Embryonic facial prominence (tissue), 1 donor: ENCODE results near the gene KLHL5.

ENCODE experiments used
- DNase-seq: peaks from one replicate; pipeline ENCODE4 v3.0.0-alpha.2; 2016; ENCODE audit errors: extremely low spot score

Gene KLHL5

DNA sequence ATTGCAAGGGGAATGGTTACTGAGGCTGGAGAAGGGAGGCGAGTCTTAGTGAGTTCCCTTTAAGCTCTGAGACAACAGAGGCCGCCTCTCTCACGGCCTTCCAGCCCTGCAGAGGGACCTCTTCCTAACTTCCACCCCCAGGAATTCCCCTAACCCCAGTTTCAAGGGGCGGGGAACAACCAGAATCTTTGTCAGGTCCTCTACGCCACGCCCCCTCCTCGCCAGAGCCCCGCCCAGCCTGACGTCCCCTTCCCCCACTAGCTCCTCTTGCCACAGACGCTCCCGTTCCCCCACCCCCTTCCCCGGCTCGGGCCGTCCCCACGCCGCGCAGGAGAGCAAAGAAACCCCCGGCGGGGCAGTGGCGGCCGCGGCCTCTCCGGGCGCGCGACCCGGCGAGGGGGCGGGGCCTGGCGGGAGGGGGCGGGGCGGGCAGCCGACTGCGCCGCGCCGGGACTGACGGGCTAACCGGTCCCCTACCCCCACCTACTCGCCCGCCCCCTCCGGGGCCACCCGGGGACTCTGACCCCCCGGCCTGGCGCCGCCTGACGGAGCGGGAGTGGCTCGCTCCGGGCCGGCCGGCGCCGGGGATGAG, 17.6 kb upstream of the KLHL5 start:
- peak; percentile 79 for DNase-seq

DNA sequence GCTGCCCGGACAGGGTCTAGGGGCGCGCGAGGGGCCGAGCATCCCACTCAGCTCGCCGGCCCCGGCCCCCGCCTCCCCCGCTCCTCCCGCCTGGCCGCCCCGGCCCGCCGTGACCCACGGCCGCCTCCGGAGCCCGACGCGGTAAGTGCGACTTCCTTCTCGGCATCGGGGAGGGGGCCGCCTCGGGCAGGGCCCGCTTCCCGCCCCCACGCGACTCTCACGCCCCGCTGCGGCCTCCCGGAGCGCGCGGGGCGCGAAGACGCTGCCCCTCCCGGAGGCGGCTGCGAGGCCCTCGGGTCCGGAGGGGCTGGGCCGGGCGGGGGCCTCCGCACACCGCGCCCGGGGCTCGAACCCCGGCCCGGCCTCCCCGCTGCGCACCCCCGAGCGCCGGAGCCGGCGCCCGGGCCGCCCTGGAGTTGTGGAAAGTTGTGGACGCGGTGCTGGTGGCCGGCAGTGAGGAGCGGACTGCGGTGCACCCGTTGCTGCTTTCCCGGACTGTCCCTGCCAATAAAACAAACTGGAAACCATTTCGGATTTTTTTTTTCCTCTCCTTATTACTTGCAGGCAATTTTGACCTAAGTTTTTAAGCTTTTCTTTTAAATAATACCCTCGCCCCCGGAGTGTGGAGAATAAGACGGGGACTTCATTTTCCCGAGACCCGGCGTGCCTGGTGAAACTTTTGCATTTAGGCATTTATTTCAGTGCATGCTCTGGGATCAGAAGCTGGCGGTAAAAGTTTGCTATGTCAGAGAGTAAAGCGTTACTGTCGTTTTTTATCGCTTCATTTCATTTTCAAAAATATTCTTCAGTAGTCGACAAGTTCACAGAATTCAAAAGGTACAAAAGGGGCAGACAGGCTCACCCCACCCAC, 16.8 kb upstream of the KLHL5 start:
- DNase-seq = no peak

DNA sequence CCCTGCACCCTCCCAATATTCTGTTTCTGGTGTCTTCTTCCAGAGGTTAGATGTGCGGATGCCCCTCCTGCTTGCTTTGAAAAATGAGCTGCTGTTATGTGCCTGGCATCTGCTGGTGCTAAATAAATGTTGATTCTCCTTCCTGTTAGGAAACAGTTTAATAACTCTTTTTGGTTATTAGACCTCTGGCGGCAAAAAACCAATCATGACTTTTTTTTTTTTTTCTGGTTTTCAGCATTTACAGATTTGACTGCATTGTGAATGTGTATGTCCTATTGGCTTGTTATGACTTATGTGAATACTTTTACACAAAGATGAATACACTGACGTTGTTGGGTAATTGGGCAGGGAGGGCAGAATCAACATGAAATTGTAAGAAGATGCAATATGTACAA, 16.2 kb upstream of the KLHL5 start:
- DNase-seq = no peak

DNA sequence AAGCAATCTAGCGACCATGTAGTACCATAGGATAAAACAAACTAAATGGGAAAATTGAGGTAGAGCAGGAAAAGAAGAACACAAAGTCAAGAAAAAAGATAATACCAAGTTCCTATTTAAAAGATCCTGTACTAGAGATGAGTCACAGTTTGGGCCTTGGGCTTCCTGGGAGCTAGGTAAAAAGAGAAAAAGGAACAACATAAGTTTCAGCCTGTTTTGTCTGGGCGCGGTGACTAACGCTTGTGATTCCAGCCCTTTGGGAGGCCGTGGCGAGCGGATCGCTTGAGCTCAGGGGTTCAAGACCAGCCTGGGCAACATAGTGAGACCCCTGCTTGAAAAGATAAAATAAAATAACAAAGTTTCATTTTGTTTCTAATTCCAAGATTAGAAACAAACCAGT, 15.8 kb upstream of the KLHL5 start:
- DNase-seq = no peak

DNA sequence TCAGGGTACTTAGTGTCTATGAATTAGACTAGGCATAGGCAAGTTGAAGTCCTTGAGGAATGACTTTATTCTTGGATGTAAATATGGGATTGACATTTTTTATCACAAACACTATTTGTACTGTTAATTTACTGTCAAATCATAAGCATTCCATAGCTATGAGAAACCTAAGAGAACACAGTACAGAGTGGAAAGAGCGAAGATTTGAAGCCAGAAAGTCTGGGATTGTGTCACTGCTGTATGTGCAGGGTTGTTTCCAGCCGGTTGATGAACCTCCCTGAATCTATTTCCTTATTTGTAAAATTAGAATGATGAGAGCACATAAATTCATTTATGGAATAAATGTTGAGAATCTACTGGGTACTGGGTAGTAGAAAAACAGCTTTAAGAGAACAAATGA, 14.4 kb upstream of the KLHL5 start:
- no peak for DNase-seq

DNA sequence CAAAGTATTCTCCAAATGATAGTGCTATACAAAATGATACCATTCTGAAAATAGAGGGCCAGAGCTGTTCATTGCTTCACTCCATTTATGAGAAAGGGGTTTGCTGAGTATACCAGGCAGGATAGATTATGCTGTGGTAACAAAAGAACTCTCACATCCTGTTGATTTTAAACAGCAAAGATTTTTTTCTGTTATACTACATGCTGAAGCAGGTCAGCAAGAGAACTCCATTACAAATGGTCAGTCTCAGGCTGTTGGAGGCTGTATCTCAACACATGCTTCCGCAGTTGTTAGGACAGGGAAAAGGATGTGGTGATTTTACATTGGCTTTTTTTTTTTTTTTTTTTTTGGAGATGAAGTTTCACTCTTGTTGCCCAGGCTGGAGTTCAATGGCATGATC, 13.7 kb upstream of the KLHL5 start:
- DNase-seq = no peak

DNA sequence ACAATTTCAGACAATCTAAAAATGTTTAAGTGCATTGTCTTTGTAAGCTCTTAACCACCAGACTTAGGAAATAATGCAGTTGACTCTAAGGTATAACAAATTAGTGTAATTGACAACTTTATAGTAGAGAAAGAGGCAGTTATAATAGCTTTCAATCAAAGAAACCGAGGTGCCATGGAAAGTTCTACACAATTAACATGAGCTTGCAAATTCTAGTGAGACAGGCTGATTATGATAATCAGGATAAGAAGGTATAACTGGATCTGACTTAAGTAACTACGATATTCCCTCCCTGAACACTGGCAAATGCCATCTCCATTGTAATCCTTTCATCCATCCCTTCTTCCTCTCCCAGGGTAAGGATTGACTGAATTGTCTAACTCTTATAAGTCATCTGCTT, 11.4 kb upstream of the KLHL5 start:
- DNase-seq = no peak

DNA sequence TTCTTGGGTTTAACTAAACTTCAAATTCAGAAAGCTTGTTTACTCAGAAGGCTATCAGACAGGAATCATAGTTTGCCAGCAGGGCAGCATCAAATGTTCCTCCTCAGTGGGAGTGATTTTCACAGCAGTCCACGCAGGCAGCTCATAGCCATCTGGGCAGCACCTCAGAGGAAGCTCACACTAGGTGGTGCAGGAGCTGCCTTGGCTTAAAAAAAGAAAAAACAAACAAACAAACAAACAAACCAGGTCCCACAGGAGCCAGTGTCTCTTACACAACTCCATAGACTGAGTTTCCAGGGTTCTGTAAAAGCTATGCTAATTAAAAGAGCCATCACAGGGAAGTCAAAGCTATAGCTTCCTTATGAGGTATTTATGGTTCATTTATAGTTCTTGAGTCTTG, 10.5 kb upstream of the KLHL5 start:
- DNase-seq = no peak

DNA sequence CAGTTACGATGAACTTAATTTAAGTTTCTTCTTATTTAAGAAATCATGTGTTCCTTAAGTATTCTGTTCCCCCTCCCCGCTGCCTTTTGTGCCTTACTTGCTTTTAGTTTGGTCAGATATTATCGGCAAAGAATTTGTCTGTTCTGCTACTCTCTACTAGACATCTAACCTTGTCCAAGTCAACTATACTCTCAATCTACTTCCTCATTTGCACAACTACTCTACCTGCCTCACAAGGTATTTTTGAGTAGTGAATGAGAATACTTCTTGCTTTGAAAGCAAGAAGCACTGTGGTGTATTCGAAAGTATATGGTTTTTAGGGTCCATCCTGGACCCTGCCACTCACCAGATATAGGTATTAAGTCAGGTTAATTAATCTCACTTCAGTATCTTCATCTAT, 8.0 kb upstream of the KLHL5 start:
- no peak for DNase-seq

DNA sequence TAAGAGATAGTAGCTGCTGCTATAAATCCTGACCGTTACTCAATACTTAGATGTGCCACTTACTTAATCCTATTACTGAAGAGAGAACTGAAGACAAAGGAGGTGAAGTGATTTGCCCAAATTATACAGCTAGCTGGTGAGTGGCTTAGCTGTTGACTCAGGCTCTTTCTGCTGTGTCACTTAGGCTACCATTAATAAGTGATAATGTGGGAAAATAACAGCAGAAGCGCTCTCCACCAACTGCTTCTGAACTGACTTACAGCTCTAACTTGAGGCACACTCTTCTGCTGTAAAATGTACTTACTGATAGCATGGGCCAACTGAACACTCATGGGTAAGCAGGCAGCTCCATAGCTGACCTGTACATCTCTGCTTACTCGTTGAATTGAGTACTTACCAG, 7.5 kb upstream of the KLHL5 start:
- no peak for DNase-seq

DNA sequence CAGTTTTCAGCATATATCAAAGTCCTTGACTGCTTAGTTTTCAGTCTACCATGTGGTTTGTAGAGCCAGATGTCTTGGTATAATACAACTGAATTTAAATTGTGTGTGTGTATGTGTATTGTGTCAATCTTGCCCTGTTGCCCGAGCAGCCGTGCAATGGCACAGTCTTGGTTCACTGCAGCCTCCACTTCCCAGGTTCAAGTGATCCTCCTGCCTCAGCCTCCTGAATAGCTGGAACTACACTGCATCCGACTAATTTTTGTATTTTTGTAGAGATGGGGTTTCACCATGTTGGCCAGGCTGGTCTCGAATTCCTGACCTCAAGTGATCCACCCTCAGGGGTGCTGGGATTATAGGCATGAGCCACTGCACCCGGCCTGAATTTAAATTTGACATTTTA, 6.0 kb upstream of the KLHL5 start:
- DNase-seq = no peak

DNA sequence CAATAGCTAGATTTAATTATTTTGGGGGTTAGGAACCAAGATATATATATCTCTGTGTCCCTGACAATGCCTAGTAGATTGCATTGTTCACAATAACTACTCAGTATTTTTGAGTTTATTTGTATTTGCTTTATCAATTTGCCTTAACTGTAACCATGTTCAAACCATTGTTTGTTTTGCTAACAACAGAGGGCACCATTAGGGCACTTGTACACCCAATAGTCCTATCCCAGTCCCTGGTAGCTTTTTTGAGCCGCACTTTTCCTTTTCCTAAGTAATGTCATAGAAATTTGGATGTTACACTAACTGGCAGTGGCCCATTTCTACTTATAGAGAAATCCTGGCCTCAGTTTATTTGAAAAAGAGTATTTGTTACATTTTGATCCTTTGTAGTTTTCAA, 575 bp upstream of the KLHL5 start:
- no peak for DNase-seq

DNA sequence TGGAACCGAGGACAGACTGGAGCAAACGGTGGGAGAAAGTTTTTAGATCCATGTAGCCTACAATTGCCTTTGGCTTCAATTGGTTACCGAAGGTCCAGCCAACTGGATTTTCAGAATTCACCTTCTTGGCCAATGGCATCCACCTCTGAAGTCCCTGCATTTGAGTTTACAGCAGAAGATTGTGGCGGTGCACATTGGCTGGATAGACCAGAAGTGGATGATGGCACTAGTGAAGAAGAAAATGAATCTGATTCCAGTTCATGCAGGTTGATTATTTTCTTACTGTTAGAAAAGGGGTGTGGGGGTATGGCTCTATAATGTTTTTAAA, 702 bp downstream of the KLHL5 start:
- no peak for DNase-seq

GRCh38 chr4:39063430-39063829, 1.4 kb downstream of the KLHL5 start:
- no peak for DNase-seq

DNA sequence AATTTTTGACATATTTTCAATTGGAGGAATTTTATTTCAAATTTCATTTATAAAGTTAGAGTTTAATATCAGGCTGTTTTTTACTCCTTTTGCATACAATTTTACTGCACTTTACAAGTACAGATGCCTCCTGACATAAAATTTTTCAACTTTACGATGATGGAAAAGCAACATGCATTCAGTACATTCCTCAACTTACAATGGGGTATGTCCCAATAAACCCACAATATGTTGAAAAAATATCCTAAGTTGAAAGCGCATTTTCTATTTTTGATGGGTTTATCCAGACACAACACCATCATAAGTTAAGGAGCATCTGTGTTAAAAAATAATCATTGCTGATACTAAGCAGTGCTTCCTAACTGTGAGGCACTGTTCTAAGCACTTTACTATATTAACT, 4.3 kb downstream of the KLHL5 start:
- no peak for DNase-seq

GRCh38 chr4:39067031-39067430, 5.0 kb downstream of the KLHL5 start:
- no peak for DNase-seq

DNA sequence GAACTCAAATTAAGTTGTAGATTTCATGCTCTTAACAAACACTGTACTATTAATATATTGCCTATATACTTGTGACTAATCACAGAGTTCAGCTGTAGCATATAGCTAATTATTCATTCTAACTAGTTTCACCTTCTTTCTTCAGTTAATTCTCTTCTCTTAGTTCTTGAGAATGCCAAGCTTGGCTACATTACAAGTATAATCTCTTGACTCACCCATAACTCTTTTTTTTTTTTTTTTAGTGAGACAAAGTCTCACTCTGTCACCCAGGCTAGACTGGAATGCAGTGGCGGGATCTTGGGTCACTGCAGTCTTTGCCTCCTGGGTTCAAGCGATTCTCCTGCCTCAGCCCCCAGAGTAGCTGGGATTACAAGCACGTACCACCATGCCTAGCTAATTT, 5.4 kb downstream of the KLHL5 start:
- no peak for DNase-seq

DNA sequence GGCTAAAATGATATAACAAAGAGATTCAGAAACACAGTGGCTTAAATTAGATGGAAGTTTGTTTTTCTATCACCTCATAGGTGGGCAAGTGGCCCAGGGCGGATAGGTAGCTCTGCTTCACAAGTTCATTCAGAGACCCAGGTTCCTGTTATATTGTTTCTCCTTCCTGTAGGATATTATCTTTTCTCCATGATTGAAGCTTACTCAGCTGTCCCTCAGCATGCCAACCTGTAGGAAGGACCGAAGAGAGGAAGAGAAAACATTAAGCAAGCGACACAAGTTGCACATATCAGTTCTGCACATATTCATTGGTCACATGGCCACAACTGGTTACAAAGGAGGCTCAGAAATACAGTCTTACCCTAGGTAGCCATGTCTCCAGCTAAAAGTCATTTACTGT, 6.9 kb downstream of the KLHL5 start:
- DNase-seq = no peak

GRCh38 chr4:39078829-39079228, 16.8 kb downstream of the KLHL5 start:
- DNase-seq = no peak

DNA sequence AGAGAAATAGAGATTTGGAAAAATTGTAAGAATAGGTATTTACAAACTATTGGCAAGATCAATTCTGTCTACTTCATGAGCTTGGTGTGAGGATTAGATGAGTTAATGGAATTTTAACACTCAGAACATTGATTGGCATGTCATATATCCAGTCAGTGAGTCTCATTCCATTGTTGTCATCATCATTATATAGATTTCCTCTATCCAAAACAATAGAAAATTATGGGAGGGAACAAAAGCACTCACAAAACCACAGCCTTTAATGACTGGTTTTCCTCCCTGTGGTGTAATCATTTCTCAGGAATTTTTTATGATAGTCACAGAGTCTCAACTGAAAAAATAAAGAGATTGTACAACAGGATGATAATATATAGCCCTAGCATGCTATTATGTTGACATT, 21.1 kb downstream of the KLHL5 start:
- DNase-seq = no peak

DNA sequence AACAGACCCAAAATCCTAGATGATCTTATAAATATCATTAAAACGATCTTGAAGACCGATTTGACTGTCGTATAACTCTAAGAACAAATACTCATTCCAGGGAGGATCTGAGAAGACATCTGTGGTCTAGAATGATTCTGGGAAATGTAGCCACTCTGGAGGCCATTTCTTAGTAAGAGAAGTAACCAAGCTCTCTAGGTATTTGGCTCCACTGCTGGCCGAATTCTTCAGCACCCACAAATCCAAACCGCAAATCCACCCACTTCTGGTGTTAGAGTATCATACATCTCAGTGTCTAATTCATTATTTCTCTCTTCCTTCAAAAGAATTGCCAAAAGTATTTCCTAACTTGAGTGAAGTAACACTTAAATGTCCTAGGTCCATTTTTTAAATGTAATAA, 23.9 kb downstream of the KLHL5 start:
- no peak for DNase-seq

DNA sequence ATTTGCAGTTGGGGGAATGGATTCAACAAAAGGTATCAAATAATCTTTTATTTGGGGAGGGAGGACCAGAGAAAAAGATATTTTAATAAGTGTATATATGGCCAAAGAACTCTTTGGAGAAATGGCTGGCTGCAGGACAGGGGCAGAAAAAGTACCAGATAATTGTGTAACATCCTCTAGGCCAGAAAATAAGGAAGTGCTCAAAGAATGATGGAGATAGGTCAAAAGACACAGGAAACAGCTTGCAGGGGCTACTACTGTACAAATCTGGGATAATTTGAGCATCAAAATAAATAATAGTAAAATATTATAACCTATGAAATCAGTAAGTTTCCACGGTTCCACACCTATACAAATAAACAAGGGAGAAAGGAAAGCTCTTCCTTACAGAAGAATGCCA, 34.8 kb downstream of the KLHL5 start:
- DNase-seq = no peak

GRCh38 chr4:39097290-39097689, 35.3 kb downstream of the KLHL5 start:
- no peak for DNase-seq

DNA sequence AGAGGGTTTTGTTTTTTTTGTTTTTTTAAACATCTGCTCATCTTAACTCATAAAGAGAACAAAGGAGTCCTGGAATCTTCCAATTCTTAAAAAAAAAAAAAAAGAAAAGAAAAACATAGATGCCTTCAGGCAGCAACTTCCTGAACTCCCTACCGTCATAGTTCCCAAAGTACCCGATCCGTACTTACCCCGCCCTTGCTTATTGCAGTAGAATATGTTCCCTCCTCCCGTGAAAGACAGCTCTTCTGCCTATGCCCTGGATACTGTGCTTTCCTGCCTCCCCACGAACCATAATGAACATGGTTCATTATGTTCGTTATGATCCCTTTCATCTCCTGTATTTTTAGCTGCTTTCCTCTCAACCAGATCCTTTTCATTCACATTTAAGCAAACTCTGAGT, 40.3 kb downstream of the KLHL5 start:
- no peak for DNase-seq
